Neutrophil (primary cell): Measurements from ENCODE around the gene SYTL3.

ENCODE experiments used
- H3K27ac ChIP-seq: fragments of 200-600 bp; sonication (generic); 2 replicates; pipeline ENCODE4 v1.5.1; 2016; ENCODE audit warnings: mild to moderate bottlenecking, moderate library complexity
- H3K27me3 ChIP-seq: fragments of 200-600 bp; sonication (generic); 2 replicates; pipeline ENCODE4 v1.6.0; 2016; ENCODE audit warnings: mild to moderate bottlenecking
- H3K36me3 ChIP-seq: fragments of 200-600 bp; sonication (generic); 2 replicates; pipeline ENCODE4 v1.5.1; 2017
- H3K4me1 ChIP-seq, 2 experiments: fragments of 200-600 bp in 1 of 2; sonication (generic) in 1 of 2; 1 replicate in 1 of 2; 2 replicates in 1 of 2; pipeline versions ENCODE4 v1.5.1 to v1.6.1; 2013 to 2016; ENCODE audit warnings: low read depth in 1 of 2, low read length in 1 of 2, mild to moderate bottlenecking in 1 of 2, moderate library complexity in 1 of 2; ENCODE audit not compliant: control insufficient read depth in 1 of 2, insufficient read depth in 1 of 2
- H3K4me3 ChIP-seq, 2 experiments: fragments of 200-600 bp in 1 of 2; sonication (generic) in 1 of 2; 1 replicate in 1 of 2; 2 replicates in 1 of 2; pipeline ENCODE4 v1.5.1; 2013 to 2016; ENCODE audit warnings: low read depth in 1 of 2, low read length in 1 of 2, mild to moderate bottlenecking in 1 of 2, moderate library complexity in 1 of 2
- H3K9me3 ChIP-seq: fragments of 200-600 bp; sonication (generic); 2 replicates; pipeline ENCODE4 v1.5.1; 2016
- CTCF ChIP-seq: fragments of 200-600 bp; sonication (generic); IDR thresholded peaks from 2 replicates; pipeline ENCODE4 v1.5.1; 2016; ENCODE audit warnings: antibody characterized with exemption

Gene SYTL3

DNA sequence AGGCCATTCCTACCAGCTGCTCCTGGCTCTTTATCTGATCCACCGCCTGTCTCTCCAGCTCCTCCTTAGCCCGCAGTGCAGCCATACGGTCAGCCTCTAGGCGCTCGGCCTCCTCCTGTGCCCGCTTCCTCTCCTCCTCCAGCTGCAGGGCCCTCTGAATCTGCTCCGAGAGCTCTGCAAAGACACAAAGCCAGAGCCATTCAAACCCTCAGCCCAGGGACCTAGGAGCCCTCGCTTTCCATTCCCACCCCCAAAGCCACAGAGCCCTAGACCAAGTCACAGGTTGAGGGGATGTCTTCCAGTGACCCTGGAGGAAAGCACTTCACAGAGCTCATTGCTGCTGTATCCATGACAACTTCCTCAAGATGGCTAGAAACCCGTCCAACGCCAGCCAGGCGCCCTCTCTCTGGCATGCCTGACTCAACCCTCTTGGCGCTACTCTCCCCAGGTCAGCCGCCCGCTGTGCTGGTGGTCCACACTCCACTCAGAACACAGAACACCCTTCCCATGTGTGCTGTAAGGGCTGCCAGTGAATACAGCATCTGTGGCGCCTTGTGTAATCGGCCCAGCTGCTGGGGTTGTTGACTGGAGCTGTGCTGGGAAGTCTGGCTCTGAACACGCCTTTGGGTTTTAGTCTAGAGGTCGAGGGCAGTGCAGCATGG is 120.0 kb downstream of the SYTL3 start:
- no peaks in the 10 kb centered on the region for H3K4me1 ChIP-seq
- H3K27me3 ChIP-seq: no peaks in the 10 kb centered on the region
- peaks cover 99% of the 10 kb centered on the region for H3K36me3 ChIP-seq
- H3K27ac ChIP-seq: no peak overlapping the region
- H3K9me3 ChIP-seq: no peaks in the 10 kb centered on the region
- TF ChIP-seq CTCF: no peak
- H3K4me3 ChIP-seq: no peak overlapping the region

DNA sequence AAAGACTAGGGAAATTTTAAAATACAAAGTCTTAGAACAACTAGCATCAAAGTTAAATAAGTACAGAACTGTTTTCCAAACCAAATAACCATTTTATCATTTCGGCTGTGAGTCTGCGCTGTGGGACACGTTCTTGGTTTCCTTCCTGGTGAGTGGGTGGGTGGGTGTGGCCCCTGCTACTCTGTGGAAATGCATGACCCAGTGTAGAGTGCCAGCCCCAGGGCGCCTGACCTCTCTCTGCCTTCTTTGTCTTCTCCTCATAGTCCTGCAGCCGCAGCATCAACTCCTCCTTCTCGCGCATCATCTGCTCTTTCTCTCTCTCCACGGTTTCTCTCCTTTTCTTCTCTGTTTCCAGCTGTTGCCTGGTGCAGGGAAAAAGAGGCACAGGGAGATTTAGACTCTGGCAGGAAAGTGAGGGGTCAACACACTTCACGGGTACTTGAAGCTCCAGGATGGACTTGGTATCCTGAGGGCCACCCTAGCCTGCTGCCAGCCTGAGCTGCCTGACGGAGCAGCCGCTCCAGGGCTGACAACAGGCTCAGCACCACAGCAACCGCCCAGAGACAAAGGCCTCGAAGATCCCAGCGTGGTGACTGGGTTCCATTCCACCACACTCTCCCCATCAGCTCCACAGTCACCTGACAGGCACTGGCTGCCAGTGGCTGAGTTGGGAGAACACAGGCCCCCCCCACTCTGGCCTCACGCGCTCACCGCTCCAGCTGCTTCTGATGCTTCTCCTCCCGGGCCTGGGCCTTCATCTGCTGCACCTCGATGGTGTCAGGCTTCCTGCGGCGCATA is 120.9 kb downstream of the SYTL3 start:
- Histone ChIP-seq H3K9me3 (no peaks in the 10 kb centered on the region), H3K27me3 (no peaks in the 10 kb centered on the region), H3K4me3 (no peak overlapping the region), H3K27ac (no peak overlapping the region), H3K4me1 (no peaks in the 10 kb centered on the region), H3K36me3 (peaks cover 99% of the 10 kb centered on the region)
- no peak for TF ChIP-seq CTCF

GRCh38 chr6:158771399-158772152 is 121.7 kb downstream of the SYTL3 start:
- H3K27ac ChIP-seq: no peak overlapping the region

GRCh38 chr6:158772172-158772571 is 122.3 kb downstream of the SYTL3 start:
- Histone ChIP-seq H3K4me3 (no peak overlapping the region), H3K27ac (no peak overlapping the region), H3K9me3 (no peaks in the 10 kb centered on the region), H3K4me1 (no peaks in the 10 kb centered on the region), H3K36me3 (peaks cover 99% of the 10 kb centered on the region), H3K27me3 (no peaks in the 10 kb centered on the region)
- TF ChIP-seq CTCF: no peak

More at GRCh38 chr6:158771399-158772152, 121.7 kb downstream of the SYTL3 start:
- no peak for TF ChIP-seq CTCF
- Histone ChIP-seq H3K36me3 (peaks cover 99% of the 10 kb centered on the region), H3K9me3 (no peaks in the 10 kb centered on the region), H3K4me1 (no peaks in the 10 kb centered on the region), H3K27me3 (no peaks in the 10 kb centered on the region), H3K4me3 (no peak overlapping the region)

GRCh38 chr6:158772851-158773371 is 123.1 kb downstream of the SYTL3 start:
- no peak overlapping the region for H3K27ac ChIP-seq
- TF ChIP-seq CTCF: no peak
- no peaks in the 10 kb centered on the region for H3K9me3 ChIP-seq
- H3K4me1 ChIP-seq: no peaks in the 10 kb centered on the region
- no peaks in the 10 kb centered on the region for H3K27me3 ChIP-seq
- H3K36me3 ChIP-seq: peaks cover 99% of the 10 kb centered on the region
- H3K4me3 ChIP-seq: no peak overlapping the region
